Fibroblast of skin of right quadriceps (primary cell): ENCODE results near the gene LRCH1.
A peak's percentile ranks its signal among the peaks of the same experiment; 100 is the strongest.

Experiments
- DNase-seq: peaks from one replicate; pipeline ENCODE4 v3.0.0-alpha.2; 2013

The LRCH1 gene

DNA sequence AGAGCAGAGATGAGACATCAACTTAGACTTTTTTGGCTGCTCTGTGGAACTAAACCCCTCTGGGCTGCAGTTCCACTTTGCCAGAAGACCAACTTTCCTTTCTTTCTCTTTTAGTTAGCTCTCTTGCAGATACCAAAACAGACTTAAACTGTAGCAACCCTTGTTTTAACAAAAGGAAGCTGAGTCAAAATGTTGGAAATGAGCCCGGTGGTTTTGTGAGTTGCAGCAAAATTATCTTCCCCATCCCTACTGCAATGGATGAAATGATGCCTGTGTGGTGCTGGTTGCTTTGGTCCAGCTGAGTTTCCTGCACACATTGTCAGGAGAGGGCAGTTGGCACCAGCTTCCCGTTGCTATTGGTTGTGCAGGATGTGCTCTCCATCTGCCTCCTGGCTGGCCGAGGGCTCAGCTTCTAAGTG lies 115.3 kb downstream of the LRCH1 start:
- DNase-seq = peak; percentile 90

DNA sequence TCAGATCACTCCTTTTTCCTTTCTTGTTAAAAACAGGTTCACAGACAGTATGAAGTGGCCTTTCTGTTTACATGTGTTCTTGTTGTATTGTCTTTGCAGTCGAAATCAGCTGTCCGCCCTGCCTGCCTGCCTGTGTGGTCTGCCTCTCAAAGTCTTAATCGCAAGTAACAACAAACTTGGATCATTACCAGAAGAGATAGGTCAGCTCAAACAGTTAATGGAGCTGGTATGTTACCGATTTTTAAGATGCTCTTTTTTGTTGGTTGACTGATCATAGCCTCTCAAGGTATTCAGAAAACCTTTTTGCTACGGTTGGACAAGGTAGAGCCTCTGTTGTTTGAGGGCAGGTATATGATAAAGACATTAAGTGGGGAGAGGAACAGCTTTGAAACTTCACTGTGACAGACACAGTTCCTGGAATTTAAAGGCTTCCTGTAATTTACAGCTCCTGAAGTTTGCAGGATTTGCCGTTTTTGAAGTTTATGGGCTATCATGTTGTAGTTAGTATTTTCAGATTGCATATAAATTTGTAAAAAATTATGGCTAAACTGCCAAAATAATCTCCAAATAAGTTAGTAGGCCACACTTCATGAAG lies 116.1 kb downstream of the LRCH1 start:
- no peak for DNase-seq

GRCh38 chr13:46672338-46673090 lies 119.5 kb downstream of the LRCH1 start:
- no peak for DNase-seq

GRCh38 chr13:46675016-46675415 lies 122.0 kb downstream of the LRCH1 start:
- peak; percentile 39 for DNase-seq

- no peak for DNase-seq
Observed at GRCh38 chr13:46676378-46676725, 123.4 kb downstream of the LRCH1 start.

- DNase-seq = peak; percentile 83
Observed at GRCh38 chr13:46679369-46680120, 126.6 kb downstream of the LRCH1 start.

DNA sequence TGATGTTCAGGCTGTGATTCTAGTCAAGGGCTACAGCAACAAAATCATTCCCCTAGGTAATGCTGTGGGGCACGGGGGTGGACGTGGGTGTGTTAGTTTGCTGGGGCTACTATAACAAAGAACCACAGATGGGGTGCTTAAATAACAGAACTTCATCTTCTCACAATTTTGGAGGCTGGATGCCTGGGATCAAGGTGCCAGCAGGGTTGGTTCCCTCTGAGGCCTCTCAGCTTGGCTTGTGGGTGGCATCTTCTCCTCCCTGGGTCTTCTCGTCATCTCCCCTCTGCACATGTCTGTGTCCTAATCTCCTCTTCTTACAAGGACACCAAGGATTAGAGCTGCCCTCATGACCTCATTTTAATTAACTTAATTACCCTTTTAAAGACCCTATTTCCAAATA lies 129.0 kb downstream of the LRCH1 start:
- no peak for DNase-seq

- DNase-seq = peak; percentile 17
Observed at GRCh38 chr13:46682707-46683106, 129.7 kb downstream of the LRCH1 start.

DNA sequence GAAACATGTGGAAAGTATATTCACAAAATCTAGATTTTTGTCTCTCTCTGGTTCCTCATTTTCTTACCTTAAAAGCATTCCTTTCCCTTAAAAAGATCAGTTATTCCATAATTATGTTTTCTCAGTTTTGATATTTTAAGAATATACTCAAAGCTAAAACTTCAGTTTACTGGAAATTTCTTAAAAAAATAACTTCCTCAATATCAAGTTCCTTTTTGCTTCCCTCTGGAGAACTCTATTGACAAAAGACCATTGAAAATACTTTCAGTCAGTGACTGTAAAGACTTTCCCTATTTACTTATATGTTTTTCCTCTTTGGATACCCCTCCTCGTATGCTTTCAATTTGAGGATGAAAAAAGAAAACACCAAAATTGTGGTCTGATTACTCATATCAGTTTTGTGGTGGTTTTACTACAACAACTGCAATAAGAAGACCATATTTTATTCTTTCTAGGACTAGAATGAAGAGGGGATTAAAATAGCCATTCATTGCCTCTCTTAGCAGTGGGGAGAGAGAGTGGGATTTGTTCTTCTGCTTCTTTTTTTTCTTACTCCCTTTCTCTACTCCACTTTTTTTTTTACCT lies 130.8 kb downstream of the LRCH1 start:
- peak; percentile 78 for DNase-seq

DNA sequence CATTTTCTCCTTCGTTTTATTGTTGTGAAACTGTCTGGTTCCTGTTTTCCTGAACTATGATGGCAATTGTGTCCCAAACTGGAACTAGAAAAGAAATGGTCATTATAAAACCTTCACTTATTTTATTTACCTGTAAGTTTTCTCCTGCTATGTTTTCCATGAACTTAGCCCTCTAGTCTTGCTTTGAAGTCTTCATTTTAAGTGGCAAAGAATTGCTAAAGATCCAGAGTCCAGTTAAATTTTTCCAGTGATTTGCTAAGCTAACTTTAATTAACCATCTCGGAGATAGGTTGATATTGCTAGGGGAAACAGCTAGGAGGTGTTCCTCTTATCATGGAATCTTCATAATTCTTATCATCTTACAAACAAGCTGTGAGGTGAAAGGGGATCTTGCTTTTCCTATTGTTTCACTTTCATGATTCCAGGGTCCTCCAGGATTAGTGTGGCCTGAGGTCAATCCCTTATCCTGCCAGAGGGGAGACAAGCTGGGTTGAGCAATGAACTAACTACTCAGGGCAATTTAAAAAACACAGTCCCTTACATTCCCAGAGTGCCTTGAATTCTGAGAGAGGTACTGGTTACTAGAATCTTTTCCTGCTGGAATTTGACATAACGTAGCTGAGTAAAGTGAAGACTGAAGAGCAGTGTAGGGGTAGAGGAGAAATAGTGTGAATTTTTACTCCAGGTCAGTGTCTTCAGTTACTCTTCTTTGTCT lies 131.5 kb downstream of the LRCH1 start:
- peak; percentile 19 for DNase-seq

- no peak for DNase-seq
Observed at GRCh38 chr13:46685006-46685730, 132.2 kb downstream of the LRCH1 start.

GRCh38 chr13:46686171-46686570 lies 133.2 kb downstream of the LRCH1 start:
- DNase-seq = no peak

GRCh38 chr13:46687810-46688209 lies 134.8 kb downstream of the LRCH1 start:
- DNase-seq = peak; percentile 18

GRCh38 chr13:46688306-46688705 lies 135.3 kb downstream of the LRCH1 start:
- DNase-seq = no peak

- no peak for DNase-seq
Observed at GRCh38 chr13:46698014-46698413, 145.0 kb downstream of the LRCH1 start.

DNA sequence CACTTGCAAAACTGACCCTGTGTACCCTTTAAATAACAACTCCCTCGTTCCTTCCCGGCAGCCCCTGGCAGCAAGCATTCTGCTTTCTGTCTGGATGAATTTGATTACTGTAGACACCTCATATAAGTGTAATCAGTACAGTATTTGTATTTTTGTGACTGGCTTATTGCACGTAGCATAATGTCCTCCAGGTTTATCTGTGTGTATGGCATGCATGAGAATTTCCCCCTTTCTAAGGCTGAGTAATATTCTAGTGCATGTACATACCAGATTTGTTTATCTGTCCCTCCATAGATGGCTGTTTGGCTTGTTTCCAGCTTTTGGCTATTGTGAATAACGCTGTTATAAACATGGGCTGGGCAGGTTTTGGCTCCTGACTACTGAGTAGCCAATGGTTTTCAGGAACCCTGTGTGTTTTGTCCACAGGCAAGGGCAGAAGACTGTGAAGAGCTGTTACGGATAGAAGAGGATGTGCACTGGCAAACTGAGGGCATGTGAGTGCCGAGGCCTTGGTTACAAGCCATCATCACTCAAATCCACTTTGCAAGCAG lies 146.0 kb downstream of the LRCH1 start:
- DNase-seq = no peak

DNA sequence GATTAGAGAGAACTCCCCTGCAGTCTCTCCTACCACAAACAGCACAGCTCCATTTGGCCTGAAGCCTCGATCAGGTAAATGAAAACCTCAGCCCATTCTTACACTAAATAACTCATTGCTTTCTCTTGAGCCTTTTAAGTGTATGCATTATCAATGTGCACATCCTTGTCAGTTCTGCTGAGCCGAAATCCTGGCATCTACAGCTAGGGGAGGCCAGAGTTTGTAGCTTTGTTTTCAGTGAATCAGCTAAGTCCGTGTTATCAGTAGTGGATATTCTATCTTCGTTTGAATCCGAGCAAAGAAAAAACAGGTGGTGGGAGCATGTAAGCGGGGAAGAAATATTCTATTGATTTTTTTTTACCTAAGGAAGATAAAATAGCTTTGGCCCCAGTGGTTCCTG lies 159.6 kb downstream of the LRCH1 start:
- DNase-seq = no peak

GRCh38 chr13:46715363-46715762 lies 162.4 kb downstream of the LRCH1 start:
- DNase-seq = no peak

DNA sequence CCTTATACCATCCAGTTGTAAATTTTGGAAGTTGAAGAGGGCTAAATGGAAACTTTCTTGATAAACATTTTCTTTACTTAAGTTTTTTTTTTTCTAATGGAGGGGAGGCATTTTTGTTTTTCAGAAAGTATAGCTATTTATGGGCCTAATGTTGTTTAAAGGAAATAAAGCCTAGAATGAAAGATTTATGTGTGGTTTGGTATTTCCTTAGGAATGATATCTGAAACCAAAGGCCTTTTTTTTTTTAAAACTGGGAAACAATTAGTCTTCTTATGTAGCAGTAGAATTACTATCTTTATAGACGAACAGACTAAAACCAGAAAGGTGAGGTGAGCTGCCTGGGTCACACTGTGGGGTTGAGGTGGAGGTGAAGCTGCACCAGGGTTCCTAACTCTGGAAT lies 163.9 kb downstream of the LRCH1 start:
- DNase-seq = peak; percentile 48

DNA sequence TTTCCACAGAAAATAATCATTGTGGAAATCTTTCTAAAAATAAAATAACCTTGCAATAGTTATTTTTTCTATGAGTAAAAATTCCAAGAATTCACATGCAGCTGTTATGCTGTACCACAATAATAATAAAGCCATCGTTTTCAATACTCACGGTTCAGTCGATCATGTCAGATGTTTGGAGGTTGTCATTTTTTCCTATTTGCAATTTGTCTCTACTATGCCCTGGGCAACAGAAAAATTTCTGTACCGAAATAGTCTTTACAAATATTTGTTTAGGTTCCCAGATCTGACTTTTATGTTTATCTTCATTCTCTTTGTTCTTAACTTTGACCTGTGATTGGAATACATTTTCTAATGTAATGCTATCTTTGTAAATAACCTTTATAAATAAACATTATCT lies 164.3 kb downstream of the LRCH1 start:
- no peak for DNase-seq

- DNase-seq = no peak
Observed at GRCh38 chr13:46717856-46718255, 164.9 kb downstream of the LRCH1 start.

- no peak for DNase-seq
Observed at GRCh38 chr13:46720189-46720588, 167.2 kb downstream of the LRCH1 start.
